ENCODE measurements around the gene VSX1. TPM values are rescaled to one million over a fixed set of nuclear protein-coding genes. Genes with fewer than 3 reads are reported as not detected.

VSX1 gene
- total RNA-seq, 1 experiment from 2014 or later: not detected

DNA sequence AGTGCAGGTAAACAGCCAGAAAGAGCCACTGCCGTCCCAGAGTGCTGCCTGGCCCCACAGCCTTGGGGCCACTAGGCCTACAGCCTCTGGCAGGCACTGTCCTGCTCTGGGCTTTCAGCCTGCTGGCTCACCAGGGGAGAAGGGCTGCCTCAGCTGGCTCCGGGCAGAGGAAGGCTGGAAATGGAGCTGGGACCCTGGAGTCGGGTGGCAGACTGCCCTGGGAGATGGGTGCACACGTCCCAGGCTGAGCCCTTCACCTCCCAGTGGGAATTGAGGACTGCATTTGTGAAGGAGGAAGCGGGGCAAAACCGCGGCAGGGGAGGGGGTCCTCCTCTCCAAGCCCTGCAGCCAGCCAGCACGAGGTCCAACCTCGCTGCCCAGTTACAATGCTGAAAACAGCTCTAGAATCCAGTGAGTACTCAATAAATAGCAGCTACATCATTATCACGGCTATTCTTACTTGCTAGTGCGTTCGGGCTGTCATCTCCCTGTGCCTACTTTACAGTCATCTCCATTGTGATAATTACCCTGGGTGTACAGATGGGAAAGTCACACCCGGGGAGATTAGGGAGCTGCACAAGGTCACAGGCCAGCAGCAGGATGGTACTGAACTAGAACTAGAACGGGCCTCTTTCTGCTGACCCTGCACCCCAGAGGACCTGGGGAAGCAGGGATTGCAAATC lies 37.1 kb downstream of the VSX1 start:
- DNase-seq (ENCODE audit: low spot score): no peak
- in situ Hi-C loops (cut with HindIII; ENCODE audit: low sequenced_read_pairs): no loop called here

DNA sequence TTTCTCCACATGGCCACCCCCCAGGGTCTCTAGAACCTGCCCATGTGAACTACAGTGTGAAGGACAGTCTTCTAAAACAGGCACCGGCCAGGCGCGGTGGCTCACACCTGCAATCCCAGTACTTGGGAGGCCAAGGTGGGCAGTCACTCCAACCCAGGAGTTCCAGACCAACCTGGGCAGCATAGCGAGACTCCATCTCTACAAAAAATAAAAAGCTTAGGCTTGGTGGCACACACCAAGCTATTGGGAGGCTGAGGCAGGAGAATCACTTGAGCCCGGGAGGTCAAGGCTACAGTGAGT lies 37.7 kb downstream of the VSX1 start:
- DNase-seq (ENCODE audit: low spot score): no peak
- in situ Hi-C loops (cut with HindIII; ENCODE audit: low sequenced_read_pairs): no loop called here

DNA sequence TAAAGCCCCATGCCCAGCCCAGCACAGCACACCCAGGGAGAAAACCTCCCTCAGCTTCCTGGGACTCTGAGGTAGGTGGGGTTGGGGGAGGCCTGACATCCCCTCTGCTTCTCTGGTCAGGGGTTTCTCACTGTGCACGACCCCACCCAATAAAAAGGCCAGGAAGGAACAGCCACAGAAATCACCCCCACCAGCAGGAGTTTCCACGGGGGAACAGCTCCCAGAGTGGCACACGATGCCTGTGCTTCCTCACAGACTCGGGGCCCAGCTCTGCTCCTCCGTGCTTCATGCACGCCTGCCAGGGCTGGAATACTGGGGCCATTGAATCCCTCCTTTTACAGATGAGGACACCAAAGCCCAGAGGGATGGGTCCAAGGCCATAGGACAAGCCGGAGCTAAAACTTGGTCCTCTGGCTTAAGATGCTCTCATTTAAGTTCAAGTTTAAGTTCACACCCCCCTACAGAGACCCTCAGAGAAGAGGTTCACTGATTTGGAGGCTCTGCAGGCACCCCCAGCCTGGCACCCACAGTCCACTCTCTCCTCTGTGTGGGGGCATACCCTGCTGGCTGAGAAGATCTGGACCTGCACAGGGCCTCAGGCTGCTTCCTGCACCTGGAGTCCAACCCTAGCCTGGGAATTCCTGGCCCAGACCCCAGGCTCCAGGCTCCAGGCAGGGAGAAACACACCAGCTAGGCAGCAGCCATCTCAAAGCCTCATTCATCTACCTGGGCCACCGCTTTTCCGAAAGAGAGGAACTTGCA lies 38.3 kb downstream of the VSX1 start:
- in situ Hi-C loops (cut with HindIII; ENCODE audit: low sequenced_read_pairs): no loop called here

DNA sequence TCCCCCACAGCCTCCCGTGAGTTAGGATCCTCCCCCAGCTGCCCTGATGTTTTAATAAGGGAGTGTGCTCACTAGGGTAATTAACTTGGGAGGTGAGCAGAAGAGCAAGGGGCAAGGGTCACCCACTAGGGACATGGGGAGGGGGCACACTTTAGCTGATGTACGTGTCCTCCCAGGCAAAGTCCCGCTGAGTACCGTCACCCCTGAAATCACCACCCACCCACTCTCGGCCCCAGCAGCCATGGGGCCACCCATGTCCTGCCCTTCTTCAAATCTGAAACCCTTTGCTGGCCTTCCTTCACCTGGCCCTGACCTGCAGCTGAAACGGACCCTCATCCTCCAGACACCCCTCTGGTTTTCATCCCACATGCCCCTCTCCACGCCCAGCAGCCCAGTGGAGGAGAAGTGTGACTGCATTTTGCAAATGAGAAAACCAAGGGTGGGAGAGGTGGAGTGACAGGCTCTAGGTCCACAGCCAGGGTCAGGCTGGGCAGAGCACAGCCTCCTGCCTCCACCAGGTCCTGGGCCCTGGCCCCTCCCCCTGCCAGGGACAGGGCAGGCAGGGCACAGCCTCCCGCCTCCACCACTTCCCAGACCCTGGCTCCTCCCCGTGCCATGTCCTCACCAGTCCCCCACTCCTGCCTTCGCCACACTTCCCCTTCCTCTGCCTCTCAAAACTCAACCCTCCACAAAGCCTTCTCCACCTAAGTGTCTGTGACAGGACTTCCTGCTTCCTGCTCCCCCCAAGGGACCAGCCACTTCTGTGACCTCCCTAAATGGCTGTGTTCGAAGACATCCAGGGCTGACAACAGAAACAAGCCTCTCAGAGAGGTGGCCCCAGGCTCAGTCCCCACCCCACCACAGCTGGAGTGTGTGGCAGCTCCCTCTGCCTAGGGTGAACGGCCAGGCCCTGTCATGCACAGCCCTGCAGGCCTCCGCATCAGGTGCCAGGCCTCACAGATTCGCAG lies 39.1 kb downstream of the VSX1 start:
- DNase-seq (ENCODE audit: low spot score): no peak
- in situ Hi-C loops (cut with HindIII; ENCODE audit: low sequenced_read_pairs): no loop called here

More for the DNA sequence above, 38.3 kb downstream of the VSX1 start:
- no peak for DNase-seq (ENCODE audit: low spot score)

DNA sequence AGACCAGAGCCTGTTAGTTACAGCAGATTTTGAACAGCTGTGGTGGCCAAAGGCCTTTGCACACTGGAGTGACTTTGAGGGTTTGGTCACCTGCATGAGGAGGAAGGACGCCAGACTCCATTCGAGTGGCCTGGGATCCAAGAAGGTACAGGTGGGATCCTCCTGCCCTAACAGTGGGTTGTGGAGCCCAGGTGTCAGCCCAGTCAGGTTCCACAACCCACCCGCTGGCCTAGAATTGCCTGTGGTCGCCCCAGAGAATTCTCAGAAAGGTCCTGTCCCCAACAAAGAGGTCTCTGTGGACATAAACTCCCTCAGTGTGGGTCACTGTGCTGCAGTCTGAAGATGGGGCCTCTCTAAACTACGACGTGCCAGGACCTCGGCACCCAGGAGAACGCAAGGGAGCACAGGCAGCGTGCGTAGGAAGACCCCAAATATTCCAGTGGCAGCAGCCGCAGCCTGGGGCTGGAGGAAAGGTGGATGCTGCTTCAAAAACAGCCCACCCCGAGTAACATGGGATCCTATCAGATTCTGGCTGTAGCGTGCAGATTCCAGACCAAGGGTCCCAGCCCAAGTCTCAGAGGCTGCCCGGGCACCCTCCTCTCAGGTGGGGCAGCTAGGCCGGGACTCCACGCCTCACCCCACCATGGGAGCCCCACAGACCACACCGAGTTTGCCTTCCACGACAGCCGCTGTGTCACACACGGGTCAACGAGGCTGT lies 40.0 kb downstream of the VSX1 start:
- no peak for DNase-seq (ENCODE audit: low spot score)
- in situ Hi-C loops (cut with HindIII; ENCODE audit: low sequenced_read_pairs): no loop called here

DNA sequence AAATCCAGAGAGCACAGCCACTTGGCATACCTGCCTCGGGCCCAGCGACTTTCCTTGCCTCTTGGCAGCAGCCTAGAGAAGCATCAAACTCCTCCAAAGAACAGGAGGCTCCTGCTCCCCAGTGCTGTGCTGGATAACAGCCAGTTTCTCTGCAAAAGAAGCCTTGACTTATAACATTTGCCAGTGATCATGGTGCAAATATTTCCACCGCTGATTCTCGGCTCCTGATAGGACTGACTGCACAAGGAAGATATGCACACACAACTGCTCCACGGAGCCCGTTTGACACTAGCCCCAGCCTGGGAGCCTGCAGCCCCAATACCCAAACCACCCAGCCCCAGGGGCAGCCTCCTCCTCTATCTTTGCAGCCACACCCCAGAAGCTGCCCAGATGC lies 41.5 kb downstream of the VSX1 start:
- in situ Hi-C loops (cut with HindIII; ENCODE audit: low sequenced_read_pairs): no loop called here
- DNase-seq (ENCODE audit: low spot score): peak; percentile 72

DNA sequence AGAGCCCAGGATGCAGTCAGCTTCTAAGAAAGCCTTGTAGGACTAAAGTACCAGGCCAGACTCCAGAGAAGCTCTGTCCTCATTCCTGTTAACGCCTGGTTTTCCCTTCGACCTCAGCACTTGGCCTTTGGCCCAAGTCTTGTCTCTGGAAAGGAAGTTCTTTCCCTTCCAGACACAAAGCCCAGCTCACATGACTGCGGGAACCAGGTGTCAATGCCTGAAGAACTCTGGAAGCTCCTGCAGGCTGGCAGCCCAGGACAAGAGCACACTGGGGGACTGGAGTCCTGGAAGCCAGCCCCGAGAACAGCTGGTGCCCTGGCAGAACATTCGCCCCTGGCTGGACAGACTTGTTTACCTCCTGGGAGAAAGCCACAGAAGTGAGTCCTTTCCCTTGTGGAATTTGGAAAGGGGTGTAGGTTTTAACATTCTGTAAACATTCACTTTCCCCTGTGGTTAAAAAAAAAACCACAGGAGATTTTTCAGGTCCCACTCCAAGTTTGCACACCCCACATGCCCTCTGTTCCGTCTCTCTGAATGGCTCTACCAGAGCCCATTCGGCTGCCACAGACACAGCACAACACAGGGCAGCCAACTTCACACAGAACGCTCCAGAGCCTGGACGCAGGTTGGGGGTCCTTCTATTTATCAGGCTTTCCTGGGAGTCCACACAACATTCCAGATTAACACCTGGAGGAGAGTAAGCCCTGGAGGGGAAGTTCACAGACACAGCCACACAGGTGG lies 42.1 kb downstream of the VSX1 start:
- DNase-seq (ENCODE audit: low spot score): peak; percentile 90
- in situ Hi-C loops (cut with HindIII; ENCODE audit: low sequenced_read_pairs): no loop called here

DNA sequence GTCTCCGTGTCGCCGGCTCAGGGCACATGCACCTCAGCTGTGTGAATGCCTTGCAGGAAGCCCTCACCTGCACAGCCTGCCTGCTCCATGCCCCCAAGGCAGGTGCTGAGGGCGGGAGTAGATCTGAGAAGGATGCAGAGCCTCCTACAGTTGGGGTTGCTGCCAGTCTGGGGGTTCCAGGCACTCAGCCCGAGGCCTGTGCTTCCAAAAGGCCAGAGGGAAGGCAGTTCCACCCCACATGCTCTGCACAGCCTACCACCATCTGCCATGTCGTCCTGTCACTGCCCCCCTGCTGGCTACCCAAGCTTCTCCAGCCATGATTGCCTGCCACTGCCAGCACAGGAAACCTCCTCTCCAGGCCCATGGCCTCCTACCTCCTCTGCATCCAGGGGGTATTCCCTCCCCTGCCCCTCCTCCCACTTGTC lies 43.3 kb downstream of the VSX1 start:
- DNase-seq (ENCODE audit: low spot score): peak; percentile 95
- in situ Hi-C loops (cut with HindIII; ENCODE audit: low sequenced_read_pairs): no loop called here

DNA sequence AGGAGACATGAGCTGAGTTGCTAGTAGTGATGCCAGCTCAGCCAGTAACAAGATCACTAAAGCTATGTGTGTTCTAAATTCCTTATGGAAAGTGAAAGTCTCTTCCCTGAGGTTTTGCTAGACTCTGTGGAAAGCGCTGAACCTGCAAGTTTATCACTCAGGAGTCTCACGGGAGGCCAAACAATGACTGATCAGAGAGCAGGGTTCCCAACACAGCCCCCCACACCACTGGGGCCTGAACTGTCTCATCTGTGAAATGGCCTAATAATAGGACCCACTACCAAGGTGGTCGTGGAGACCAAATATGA lies 43.9 kb downstream of the VSX1 start:
- in situ Hi-C loops (cut with HindIII; ENCODE audit: low sequenced_read_pairs): no loop called here
- no peak for DNase-seq (ENCODE audit: low spot score)

DNA sequence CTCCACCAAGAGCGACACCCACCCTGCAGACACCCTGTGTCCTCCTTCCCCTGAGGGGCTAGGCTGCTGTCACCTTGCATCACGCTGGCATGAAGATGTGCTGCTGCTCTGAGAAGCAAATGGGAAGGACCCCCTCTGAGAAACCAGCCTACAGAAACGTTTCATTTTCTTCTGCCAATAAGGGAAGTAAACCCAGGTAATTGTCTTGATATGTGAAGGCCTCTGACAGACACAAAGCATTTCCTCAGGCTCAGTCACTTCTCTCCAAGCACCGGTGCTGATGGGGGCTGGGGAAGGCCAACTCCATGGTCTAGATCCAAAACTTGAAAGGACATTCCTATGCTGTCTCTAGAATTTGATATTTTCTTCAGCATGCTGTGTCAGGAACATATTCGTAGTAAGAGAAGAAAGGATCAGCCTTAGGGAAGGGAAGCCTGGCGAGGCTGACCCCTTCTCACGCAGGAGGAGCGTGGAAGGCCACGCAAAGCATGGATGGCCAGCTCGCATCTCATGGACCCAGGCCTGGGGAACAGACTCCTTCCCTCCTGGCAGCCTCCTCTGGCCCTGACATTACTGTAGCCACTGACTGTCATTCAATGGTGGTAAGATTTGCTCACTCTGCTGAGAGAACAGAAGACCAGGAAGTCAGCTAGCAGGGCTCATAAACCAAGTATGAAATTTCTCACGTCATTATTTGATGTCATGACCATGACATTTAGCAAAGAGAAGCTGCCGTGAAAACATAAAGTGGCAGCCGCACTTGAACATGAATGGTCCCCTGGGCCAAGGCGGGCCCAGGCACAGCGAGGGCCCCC lies 44.4 kb downstream of the VSX1 start:
- DNase-seq (ENCODE audit: low spot score): no peak
- in situ Hi-C loops (cut with HindIII; ENCODE audit: low sequenced_read_pairs): no loop called here

DNA sequence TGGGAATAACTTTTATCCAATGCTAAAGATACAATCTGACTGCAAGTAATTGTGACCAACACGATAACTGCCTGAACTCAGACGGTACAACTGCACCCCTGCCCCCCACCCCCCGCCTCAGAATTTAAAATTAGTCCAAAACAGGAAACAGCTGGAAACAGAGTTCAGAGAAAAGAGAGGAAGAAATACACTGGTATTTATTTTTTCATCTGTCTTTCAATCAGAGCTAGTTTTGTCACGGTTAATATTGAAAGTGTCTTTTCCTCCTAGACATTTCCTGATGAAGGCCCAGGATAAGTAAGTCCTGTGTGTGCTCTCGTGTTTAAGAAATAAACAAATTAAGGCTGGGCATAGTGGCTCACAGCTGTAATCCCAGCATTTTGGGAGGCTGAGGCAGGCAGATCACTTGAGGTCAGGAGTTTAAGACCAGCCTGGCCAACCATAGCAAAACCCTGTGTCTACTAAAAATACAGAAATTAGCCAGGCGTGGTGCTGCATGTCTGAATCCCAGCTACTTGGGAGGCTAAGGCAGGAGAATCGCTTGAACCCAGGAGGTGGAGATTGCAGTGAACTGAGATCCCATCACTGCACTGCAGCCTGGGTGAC lies 45.5 kb downstream of the VSX1 start:
- in situ Hi-C loops (cut with HindIII; ENCODE audit: low sequenced_read_pairs): no loop called here
- no peak for DNase-seq (ENCODE audit: low spot score)

DNA sequence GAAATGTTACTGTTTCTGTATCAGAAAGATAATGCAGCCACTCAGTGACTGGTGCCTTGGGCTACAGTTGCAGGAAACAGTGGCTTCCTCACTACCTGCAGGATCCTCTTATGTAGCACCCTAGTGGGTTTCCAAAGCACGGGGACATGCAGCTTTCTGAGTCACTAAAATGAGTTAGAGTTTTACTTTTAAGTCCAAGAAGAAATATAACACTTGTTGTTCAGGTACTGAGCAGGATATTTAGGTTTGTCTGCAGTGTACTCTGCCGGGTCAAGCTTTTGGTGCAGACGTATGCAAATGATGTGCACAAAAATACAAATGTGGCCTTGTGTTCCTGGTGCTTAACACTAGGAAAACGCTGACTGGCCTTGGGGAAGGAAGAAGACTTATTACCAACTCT lies 46.0 kb downstream of the VSX1 start:
- no peak for DNase-seq (ENCODE audit: low spot score)
- in situ Hi-C loops (cut with HindIII; ENCODE audit: low sequenced_read_pairs): no loop called here

DNA sequence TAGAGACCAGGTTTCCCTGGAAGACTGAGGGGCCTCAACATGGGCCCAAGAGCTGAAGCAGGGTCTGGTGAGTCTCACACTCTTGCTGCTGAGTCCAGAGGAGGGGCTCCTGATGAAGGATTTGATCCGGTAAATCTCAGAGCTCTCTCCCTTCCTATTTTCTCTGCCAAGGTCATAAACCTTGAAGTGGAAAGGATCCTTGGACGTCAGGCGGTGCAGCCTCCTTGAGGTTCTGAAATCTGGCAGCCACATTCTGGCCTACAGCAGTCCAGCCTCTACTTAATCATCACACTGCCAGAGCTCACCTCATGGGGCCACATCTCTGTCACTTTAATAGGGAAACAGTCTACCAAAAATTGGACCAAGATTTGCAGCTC lies 48.0 kb downstream of the VSX1 start:
- no peak for DNase-seq (ENCODE audit: low spot score)
- in situ Hi-C loops (cut with HindIII; ENCODE audit: low sequenced_read_pairs): no loop called here

DNA sequence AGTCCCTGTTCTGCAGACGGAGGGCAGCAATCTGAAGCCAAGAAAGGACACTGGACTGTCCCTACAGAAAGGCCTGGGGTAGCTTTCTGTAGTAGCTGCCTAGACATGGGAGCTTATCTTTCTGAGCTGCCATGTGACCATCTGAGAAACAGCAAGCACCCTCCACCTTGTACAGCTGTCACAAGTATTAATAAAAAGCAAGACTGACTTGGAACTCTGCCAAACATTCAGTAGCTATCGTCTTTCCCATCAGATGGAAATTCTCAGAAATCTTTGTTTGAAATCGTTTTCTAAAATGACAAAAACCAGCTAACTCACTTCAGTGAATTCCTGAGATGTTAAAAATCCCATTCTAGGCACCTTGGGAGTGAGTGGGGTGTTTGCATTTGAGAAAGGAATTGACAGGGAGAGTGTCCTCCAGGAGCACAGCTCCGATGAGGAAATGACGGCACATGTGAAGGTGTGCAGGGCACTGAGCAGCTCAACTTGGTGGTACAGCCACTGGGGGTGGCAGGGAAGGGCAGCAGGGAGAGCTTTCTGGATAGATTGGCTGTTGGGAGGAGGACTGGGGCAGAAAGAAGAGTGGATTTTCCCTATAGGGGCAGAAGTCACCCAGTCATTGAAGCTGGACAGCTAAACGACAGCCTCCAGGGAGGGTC lies 48.5 kb downstream of the VSX1 start:
- peak; percentile 34 for DNase-seq (ENCODE audit: low spot score)
- in situ Hi-C loops (cut with HindIII; ENCODE audit: low sequenced_read_pairs): no loop called here

DNA sequence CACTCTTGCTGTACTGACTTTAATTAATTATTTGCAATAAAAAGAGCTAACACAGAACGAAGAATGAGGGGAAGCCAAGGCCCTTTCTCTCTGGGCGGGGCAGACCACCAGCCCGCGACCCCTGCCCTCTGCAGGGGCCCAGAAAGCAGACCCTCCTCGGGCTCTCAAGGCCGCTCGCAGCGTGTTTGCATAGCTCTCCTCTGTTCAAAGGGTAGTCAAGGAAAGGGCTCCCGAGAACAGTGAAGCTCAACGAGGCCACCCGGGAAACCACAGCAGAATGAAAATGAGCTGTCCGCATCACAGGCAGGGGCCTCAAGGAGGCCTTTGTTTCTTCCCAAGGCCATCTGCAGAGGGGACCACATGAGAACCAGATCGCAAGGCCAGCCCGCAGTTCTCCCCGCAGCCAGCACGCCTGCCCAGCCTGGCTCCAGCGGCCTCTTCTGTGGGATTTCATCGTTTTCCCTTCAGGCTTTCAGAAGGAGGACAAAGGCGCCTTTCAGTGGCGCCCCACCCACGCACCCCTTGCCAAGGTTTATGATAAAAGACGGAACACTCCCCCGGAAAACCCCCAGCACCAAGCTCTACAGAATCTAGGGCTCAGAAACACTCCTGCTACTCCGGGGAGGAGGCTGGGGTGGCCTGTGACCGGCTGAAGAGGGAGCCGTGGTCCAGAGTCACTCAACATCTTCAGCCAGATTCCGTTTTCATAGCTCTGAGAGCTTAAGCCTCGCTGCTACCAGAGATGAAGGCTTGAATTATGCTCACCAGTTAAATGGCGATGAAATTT lies 49.3 kb downstream of the VSX1 start:
- in situ Hi-C loops (cut with HindIII; ENCODE audit: low sequenced_read_pairs): no loop called here
- peak; percentile 51 for DNase-seq (ENCODE audit: low spot score)

DNA sequence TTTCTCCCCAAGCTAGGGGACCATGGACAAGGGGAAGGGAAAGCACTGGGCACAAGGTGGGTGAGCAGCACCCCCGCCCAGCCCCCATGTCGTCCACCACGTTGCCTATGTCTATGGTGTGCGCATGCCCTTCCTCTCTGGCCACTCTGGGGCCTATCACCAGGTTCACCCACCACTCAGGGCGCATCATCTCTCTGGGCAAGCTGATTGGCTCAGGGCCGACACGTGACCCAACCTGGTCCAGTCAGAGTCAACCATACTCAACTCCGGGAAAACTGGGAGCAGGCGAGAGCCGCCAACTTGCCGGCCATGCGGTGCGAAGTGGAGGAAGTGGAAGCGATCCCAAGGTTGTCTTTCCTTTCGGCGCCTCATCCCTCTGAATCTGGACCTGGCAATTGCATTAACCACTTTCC lies 49.9 kb downstream of the VSX1 start:
- in situ Hi-C loops (cut with HindIII; ENCODE audit: low sequenced_read_pairs): no loop called here

DNA sequence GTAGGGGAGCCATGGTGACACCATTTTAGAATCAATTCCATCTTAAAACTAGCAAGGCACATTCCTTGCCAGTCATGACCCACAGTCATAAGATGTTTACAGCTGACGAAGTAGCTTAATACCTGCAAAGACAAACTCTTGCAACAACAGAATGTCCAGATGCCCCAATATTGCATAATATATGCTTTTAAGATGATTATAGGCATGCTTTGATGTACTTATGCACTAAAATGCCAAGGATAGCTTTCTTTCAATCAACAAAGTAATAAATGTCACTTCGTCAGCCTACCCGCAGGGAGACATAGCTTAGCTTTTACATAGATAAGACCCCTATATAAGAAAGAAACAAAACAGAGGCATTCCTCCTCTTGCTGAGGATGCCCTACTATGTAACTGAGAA lies 50.7 kb downstream of the VSX1 start:
- DNase-seq (ENCODE audit: low spot score): no peak
- in situ Hi-C loops (cut with HindIII; ENCODE audit: low sequenced_read_pairs): no loop called here

More for the DNA sequence above, 49.9 kb downstream of the VSX1 start:
- DNase-seq (ENCODE audit: low spot score): no peak
